ENCODE data around the gene ACTR2.

The ACTR2 gene

DNA sequence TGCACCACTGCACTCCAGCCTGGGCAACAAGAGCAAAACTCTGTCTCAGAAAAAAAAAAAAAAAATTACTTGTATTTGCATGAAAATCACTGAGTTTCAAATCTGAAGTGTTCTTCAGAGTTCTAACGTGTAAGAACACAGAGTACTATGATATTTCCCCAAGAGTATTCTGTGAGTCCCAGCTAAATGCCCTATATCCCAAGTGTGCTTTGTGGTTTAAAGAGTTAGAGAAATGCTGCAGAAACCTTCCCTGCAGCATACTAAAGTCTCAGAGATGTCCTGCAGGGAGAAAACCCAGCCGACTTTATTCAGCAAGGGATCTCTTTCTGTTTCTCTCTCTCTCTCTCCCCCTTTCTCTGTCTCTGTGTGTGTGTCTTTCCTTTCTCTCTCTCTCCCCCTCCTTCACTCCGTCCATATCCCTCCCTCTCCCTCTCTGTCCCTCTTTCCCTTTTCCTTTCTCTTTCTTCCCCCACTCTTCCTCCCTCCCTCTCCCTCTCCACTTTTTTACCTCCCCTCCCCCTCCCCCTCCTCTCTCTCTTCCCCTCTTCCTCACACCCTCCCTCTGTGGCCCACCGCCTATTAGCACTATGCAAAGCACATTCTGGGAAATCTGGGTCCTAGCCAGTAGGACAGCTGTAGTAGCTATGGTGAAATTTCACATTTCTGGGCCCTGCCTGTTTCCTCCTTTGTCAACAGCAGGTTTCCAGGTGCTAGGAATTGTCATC, 54.2 kb downstream of the ACTR2 start:
- no peak for DNase-seq

GRCh38 chr2:65282477-65283053, 54.9 kb downstream of the ACTR2 start:
- DNase-seq: no peak

GRCh38 chr2:65287364-65287763, 59.7 kb downstream of the ACTR2 start:
- DNase-seq: no peak

DNA sequence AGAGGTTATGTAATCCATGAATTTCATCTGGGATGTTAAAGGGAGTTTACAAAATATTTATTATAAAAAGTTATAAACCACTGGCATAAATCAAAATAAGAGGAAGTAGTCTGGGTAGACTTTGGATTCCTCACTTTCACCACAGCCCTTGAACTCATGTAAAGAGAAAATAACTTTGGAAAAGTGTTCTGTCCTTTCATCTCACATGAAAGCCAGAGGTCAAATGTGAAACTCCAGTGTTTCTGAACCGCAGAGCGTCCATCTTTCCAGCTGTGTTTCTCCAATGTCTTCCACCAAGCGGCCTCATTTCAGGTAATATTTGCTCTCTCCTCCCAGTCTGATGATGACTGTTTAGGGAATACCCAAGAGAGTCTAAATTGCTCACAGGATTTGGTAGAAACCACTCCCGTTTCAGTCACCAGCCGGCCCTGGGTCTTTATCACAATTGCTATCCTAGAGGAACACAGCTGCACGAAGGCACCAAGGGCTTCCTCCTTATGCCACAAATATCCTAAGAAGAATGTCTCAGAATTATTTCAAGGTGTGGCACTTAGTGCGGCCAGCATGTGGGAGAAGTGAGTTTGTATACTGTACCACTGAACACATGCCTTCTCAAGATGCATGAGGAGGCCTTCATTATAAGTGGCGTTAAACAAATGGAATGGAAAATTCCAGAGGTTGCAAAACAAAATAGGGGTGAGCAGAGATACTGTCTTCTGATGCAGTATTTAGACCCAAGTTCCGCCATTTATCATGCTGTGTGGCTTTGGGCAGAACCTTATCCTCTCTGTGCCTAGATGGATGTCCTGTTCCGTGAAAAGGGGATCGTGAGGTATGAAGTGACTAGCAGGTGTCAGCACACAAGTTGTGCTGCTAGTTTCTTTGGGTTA, 63.8 kb downstream of the ACTR2 start:
- peak; percentile 20 for DNase-seq

- DNase-seq: no peak
These were observed 64.4 kb downstream of the ACTR2 start for GRCh38 chr2:65292106-65292400.

GRCh38 chr2:65292461-65293011, 64.9 kb downstream of the ACTR2 start:
- DNase-seq: no peak

GRCh38 chr2:65293376-65293775, 65.7 kb downstream of the ACTR2 start:
- no peak for DNase-seq

- no peak for DNase-seq
These were observed 66.5 kb downstream of the ACTR2 start for GRCh38 chr2:65294136-65294535.

- no peak for DNase-seq
These were observed 67.1 kb downstream of the ACTR2 start for GRCh38 chr2:65294701-65295100.

DNA sequence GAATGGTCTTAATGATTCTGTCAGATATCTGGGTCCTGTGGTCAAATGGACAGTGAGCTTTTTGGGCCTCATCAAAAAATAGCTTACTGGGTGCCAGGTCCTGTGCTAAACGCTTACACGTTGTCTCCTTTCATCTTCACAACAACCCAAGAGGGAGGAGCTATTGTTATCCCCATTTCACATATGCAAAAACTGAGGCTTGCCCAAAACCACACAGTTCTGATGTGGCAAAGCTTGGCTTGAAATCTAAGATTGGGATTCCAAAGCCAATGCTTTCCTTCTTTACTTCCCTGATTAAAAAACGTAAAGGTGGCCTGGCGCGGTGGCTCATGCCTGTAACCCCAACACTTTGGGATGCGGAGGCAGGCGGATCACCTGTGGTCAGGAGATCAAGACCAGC, 69.3 kb downstream of the ACTR2 start:
- no peak for DNase-seq

GRCh38 chr2:65297544-65297943, 69.9 kb downstream of the ACTR2 start:
- DNase-seq: no peak

DNA sequence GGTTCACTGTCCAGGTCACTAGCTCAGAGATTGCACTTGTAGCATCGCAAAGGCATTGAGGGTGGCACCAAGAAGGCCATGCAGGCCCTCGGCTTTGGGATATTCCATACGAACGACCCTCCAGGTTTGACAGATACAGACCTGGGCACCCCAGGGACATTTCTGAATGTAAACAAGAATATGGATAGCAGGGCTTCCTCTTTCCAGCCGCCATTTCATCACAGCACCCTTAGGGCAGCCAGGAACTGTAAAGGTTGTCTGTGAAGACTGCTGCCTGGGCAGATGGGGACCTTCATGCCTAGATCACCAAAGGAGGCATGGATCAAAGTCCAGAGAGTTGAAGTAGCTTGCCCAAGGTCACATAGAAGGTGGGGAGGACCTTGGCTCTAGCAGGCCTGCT, 70.5 kb downstream of the ACTR2 start:
- no peak for DNase-seq

- DNase-seq: peak; percentile 89
These were observed 71.6 kb downstream of the ACTR2 start for GRCh38 chr2:65299246-65299645.

DNA sequence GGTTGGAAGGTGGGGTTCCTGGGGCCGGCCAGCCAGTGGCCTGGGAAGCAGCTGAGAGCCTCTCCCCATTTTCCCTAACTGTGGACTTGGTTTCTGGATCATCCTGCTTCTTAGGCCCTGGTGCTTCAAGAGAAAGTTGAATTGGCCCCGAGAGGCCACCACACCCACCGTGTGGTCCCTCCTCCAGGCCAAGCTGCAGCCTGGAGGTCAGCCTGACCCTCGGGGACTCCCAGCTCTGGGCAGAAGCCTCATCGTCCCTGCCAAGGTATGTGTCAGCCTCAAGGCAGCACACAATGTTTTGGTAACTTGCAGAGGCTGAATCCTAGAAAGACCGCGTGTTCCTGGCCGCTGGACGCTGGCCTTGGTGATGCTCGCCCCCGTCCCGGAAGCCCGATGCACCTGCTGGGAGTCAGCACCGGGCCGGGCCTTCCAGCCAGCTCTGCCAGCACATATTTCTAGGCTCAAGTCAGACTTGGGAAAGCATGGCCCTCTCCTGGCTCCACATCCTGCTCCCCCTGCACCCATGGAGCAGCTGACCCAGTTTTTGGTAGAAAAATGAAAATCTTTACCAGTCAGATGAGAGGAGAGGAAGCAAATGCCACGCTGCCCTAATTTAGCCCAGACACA, 72.6 kb downstream of the ACTR2 start:
- DNase-seq: no peak

- peak; percentile 98 for DNase-seq
These were observed 73.4 kb downstream of the ACTR2 start for GRCh38 chr2:65300761-65301711.

GRCh38 chr2:65305934-65306333, 78.3 kb downstream of the ACTR2 start:
- DNase-seq: no peak

- DNase-seq: no peak
These were observed 82.1 kb downstream of the ACTR2 start for GRCh38 chr2:65309699-65310098.

GRCh38 chr2:65311049-65311448, 83.4 kb downstream of the ACTR2 start:
- DNase-seq: no peak

DNA sequence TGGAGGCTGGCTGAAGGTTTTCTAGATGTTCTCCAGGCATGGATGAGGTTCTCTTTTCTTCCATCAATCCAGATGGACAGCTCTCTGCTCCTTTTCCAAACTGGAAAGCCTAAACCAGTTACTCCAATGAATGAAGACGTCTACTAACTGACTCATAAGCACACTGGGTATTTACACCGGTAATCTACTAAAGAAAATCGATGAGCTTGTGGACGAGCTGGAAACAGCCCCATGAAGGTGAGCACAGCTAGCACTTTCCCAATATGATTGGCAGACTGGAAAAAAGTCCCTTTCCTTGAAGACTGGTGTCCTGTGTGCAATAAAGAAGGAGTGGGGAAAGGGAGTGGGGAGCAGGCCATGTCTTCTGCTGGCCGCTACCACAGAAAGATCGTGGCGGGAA, 84.0 kb downstream of the ACTR2 start:
- DNase-seq: no peak

GRCh38 chr2:65313126-65313953, 85.7 kb downstream of the ACTR2 start:
- no peak for DNase-seq

GRCh38 chr2:65313954-65314256, 86.3 kb downstream of the ACTR2 start:
- DNase-seq: no peak
